Spleen (tissue), 7 donors: ENCODE results near the gene IGF2R.

Experiments used
- CTCF ChIP-seq, 11 experiments: fragments of 200-600 bp in 7 of 11; fragments of 450-650 bp in 4 of 11; sonication (generic) in 4 of 11; IDR thresholded peaks in 8 of 11; conservative IDR thresholded peaks in 3 of 11; 1 replicate in 7 of 11; 2 replicates in 4 of 11; pipeline versions ENCODE4 v1.4.0 to v1.8.0; 2016 to 2021; ENCODE audit warnings: antibody characterized with exemption in 11 of 11, inconsistent platforms in 4 of 11, mild to moderate bottlenecking in 1 of 11
- POLR2A ChIP-seq, 3 donors: fragments of 450-650 bp; IDR thresholded peaks; one replicate each; pipeline ENCODE4 v1.5.1; 2017; ENCODE audit warnings: antibody characterized with exemption in 3 of 3, mild to moderate bottlenecking in 1 of 3
- donor health status: DM: no; HTN: no; CAD: no; lungs with moderate emphysema.
- donor health status: DM: no; HTN: no; CAD: no.
- donor health status: DM: no; HTN: no; CAD: no.

DNA sequence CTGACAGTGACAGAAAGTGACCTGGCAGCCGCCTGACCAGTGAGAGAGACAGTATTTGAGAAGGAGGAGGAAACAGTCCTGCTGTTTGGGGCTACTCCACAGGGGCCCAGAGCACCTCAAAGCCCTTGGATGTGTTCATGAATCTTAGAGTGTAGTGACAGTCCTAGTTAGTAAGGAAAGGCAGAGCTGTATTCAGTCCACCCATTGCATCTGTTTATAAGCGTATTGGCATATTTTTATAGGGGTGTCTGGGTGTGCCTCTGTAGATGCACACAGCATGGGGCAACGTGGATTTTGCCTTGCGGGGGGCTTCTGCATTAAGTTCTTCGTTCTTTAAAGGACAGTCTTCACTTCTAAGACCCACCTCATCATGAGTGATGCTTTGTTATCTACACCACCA is 108.1 kb downstream of the IGF2R start:
- TF ChIP-seq CTCF (IDR thresholded peaks at IDR 0.05 in 8 of 11, conservative IDR thresholded peaks at IDR 0.05 in 3 of 11): no peak
- no peak for TF ChIP-seq POLR2A (IDR thresholded peaks at IDR 0.05)
